Measurements from ENCODE around the gene ROPN1L.

- TF ChIP-seq CTCF (IDR thresholded peaks at IDR 0.05) = no peak
- no peak for TF ChIP-seq EZH2 (IDR thresholded peaks at IDR 0.05; ENCODE audit: borderline replicate concordance, insufficient read depth, low read depth, low read length, poor library complexity, severe bottlenecking)
Measured at GRCh38 chr5:10465726-10466125, 24.0 kb downstream of the ROPN1L start.
